Medulla oblongata (tissue), 1 donor: ENCODE measurements around the gene MAGEE2.
A peak's percentile ranks its signal among the peaks of the same experiment; 100 is the strongest.
"Not testable (repeated sequence)": the region's sequence is repeated elsewhere in the genome, so short reads cannot be mapped to it uniquely, and the experiment has no call there.

Experiments used
- DNase-seq: peaks from one replicate; pipeline ENCODE4 v3.0.0-alpha.2; 2015; ENCODE audit errors: extremely low spot score

The MAGEE2 gene, protein sequence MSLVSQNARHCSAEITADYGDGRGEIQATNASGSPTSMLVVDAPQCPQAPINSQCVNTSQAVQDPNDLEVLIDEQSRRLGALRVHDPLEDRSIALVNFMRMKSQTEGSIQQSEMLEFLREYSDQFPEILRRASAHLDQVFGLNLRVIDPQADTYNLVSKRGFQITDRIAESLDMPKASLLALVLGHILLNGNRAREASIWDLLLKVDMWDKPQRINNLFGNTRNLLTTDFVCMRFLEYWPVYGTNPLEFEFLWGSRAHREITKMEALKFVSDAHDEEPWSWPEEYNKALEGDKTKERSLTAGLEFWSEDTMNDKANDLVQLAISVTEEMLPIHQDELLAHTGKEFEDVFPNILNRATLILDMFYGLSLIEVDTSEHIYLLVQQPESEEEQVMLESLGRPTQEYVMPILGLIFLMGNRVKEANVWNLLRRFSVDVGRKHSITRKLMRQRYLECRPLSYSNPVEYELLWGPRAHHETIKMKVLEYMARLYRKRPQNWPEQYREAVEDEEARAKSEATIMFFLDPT

DNA sequence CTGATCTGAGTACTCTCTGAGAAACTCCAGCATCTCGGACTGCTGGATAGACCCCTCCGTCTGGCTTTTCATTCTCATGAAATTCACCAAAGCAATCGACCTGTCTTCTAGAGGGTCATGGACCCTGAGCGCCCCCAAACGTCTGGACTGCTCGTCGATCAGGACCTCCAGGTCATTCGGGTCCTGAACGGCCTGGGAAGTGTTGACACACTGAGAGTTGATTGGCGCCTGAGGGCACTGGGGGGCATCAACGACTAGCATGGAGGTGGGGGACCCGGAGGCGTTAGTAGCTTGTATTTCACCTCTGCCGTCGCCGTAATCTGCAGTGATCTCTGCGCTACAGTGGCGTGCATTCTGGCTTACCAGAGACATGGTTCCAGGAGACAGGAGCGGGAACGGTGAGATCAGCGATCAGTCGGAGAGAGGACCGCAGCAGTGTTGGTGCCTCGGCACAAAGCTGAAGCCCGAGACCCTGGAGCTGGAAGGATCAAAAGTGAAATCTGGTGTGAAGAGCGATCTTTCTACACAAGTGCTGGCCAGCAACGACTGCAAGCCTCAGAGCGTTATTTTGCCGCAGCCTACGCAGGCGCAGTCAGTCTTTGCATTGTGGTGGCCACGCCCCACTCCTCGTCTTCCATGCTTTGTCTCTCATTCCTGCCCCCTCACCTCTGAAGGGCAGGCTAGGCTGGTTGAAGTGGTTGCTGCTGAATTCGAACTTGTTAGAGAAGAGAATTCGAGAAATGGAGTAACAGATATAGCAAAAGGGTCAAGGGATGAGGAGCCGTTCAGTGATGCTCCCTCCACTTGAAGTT is at the start of gene MAGEE2:
Gene MAGEE2 (minus strand): TSS at position 575 of the 812 bp plus-strand sequence. CDS start 203 bp downstream, at position 372.
- peak; percentile 21 for DNase-seq

DNA sequence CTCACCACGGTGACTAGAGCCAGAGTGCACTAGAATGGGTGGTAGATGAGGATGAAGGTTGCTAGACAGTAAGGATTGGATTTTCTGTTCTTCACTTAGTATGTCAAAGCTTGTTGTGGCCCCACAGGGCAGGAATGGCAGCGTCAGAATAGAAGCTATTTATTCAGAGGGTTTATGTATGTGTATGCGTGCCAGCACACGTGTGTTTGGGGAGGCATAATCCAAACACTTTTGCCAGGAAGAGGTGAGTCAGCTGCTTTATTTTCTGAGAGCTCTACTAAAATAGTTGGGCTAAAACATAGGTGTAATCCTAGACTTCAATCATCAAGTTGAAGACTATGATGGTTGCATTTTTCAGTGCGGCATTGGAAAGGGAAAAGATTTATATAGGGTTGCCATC is 1.2 kb upstream of the MAGEE2 start:
- DNase-seq: no peak

DNA sequence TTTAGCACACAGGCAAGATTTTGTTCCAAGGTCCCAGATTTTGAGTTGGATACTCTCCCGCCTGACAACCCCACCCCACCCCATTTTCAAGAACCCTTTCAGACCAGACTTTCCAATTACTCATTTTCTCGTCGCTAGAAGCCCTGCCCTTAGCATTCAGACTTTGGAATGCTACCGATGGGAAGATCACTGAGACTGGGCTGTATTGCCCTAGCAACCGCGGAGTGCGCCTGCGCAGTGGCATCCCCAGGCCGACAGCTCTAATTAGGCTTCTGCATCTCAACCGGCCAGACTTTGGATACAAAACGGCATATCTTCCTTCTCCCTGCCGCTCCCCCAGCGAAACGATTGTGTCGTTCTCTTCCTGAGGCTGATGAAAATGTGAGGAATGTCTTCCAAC is 3.4 kb downstream of the MAGEE2 start:
- peak; percentile 41 for DNase-seq

DNA sequence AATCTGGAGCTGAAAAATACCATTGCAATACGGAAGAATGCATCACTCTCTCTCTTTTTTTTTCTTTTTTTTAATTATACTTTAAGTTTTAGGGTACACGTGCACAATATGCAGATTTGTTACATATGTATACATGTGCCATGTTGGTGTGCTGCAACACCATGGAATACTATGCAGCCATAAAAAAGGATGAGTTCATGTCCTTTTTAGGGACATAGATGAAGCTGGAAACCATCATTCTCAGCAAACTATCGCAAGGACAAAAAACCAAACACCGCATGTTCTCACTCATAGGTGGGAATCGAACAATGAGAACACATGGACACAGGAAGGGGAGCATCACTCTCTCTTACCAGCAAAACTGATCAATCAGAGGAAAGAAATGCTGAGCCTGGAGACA is 17.0 kb downstream of the MAGEE2 start:
- DNase-seq: not testable (repeated sequence)

DNA sequence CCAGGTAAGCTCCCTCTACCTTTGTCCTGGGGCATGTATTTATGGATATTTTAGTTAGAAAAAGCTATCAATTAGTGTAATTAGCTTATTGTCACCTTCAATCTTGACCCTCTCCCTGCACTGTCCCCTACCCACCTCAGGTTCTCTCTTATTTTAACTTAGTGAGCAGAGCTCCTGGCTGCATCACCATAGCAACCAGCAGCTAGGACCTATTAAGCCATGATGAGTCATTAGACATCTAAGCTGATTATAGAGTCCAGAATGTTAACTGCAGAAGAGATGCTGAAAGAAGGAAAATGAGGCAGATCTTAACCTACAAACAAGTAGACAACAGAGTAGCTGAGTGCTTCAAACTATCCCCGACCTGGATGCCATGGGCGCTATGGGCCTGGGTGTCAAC is 36.6 kb downstream of the MAGEE2 start:
- no peak for DNase-seq

DNA sequence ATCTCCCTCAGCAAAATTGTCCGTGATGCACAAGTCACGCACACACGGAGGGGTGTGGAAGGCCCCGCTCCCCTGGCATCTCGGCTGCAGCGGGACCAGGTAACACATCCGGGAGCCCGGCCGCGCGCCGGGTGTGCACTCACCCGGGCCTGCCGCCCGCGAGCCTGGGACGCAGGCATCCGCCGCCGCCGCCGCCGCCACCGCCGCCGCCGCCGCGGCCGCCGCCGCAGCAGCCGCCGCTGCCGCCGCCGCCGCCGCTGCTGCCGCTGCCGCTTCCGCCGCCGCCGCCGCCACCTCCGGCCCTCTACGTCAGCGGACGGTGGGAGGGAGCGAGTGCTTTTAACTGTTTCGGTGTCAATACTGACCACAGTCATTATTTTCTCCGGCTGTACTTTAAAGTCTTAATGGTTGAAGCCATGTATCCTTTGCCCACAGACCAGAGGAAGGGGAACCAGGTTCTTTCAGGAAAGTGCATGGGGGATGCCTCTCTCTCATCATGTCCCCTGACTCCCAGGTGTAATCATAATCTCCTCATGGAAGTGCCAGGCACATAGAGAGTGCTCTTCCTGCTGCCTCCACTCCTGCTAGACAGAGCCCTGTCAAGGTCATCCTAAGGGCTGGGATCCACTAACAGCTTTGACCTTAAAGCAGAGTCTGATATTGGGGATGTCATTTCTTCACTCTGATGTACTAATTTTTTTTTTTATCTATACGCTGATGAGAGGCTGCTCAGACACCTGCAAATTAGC is 38.0 kb downstream of the MAGEE2 start:
- peak; percentile 2 for DNase-seq
